Glomerular endothelial cell (primary cell): ENCODE data around the gene KRTAP1-1. TPM values are rescaled to one million over a fixed set of nuclear protein-coding genes. Genes with fewer than 3 reads are reported as not detected.
"Not testable (repeated sequence)": the region's sequence is repeated elsewhere in the genome, so short reads cannot be mapped to it uniquely, and the experiment has no call there.

ENCODE experiments used
- DNase-seq: peaks from one replicate; pipeline ENCODE4 v3.0.0-alpha.2; 2011; ENCODE audit warnings: low read depth, low spot score; ENCODE audit errors: extremely low read depth
- total RNA-seq: library from RNA; depleted of rRNA; stranded (reverse); fragments of >200 nt; gene quantifications from 2 replicates; pipeline ENCODE4 v1.2.3, GENCODE V29; 2015

The KRTAP1-1 gene
- total RNA-seq, 1 donor from 2014 or later: not detected

- no peak for DNase-seq
Observed at GRCh38 chr17:41057547-41057946, 16.3 kb upstream of the KRTAP1-1 start.

- DNase-seq: not testable (repeated sequence)
Observed at GRCh38 chr17:41055130-41055529, 13.9 kb upstream of the KRTAP1-1 start, which contains the start of gene KRTAP2-2. KRTAP2-2 (minus strand) TSS chr17:41055230; CDS start chr17:41055211, 19 bp downstream.

- not testable (repeated sequence) for DNase-seq
Observed at GRCh38 chr17:41054556-41054955, 13.3 kb upstream of the KRTAP1-1 start.

- DNase-seq: no peak
Observed at GRCh38 chr17:41054025-41054424, 12.8 kb upstream of the KRTAP1-1 start.

GRCh38 chr17:41052566-41052965 lies 11.3 kb upstream of the KRTAP1-1 start:
- no peak for DNase-seq

GRCh38 chr17:41049110-41049509 lies 7.9 kb upstream of the KRTAP1-1 start:
- DNase-seq: no peak

GRCh38 chr17:41048441-41048840 lies 7.2 kb upstream of the KRTAP1-1 start:
- DNase-seq: no peak

GRCh38 chr17:41046735-41047465 lies 5.7 kb upstream of the KRTAP1-1 start, which contains the start of gene KRTAP2-1:
KRTAP2-1 (minus strand) TSS chr17:41047316; CDS start chr17:41047267, 49 bp downstream.
- not testable (repeated sequence) for DNase-seq

- no peak for DNase-seq
Observed at GRCh38 chr17:41042953-41043352, 1.7 kb upstream of the KRTAP1-1 start.

- no peak for DNase-seq
Observed at GRCh38 chr17:41037853-41038350, 3.3 kb downstream of the KRTAP1-1 start.

GRCh38 chr17:41034346-41034935 lies 6.8 kb downstream of the KRTAP1-1 start, which contains the start of gene KRTAP1-3:
KRTAP1-3 (minus strand) TSS chr17:41034874; CDS start chr17:41034821, 53 bp downstream.
- DNase-seq: not testable (repeated sequence)

- DNase-seq: no peak
Observed at GRCh38 chr17:41029633-41030245, 11.5 kb downstream of the KRTAP1-1 start, which contains the start of gene KRTAP1-4. KRTAP1-4 (minus strand) TSS chr17:41030195; CDS start chr17:41030078, 117 bp downstream.

- DNase-seq: no peak
Observed at GRCh38 chr17:41026715-41027471, 14.4 kb downstream of the KRTAP1-1 start, which contains the start of gene KRTAP1-5. KRTAP1-5 (minus strand) TSS chr17:41027208; CDS start chr17:41027155, 53 bp downstream.

GRCh38 chr17:41024697-41025096 lies 16.6 kb downstream of the KRTAP1-1 start:
- no peak for DNase-seq

- no peak for DNase-seq
Observed at GRCh38 chr17:41020336-41020735, 20.9 kb downstream of the KRTAP1-1 start.

GRCh38 chr17:41019415-41019814 lies 21.8 kb downstream of the KRTAP1-1 start:
- no peak for DNase-seq

- DNase-seq: no peak
Observed at GRCh38 chr17:41018541-41018940, 22.7 kb downstream of the KRTAP1-1 start.

- DNase-seq: no peak
Observed at GRCh38 chr17:41016578-41017215, 24.6 kb downstream of the KRTAP1-1 start.

- no peak for DNase-seq
Observed at GRCh38 chr17:41015454-41015853, 25.8 kb downstream of the KRTAP1-1 start.

GRCh38 chr17:41013606-41014005 lies 27.6 kb downstream of the KRTAP1-1 start:
- DNase-seq: no peak
